SU-DHL-6 (cell line): ENCODE measurements around the gene PRDM16.

Experiments used
- CTCF ChIP-seq: fragments of 200-600 bp; sonication (generic); IDR thresholded peaks from one replicate; pipeline ENCODE4 v1.5.1; 2017; ENCODE audit warnings: antibody characterized with exemption, mild to moderate bottlenecking, low read length, moderate library complexity; ENCODE audit not compliant: insufficient read depth, poor library complexity, severe bottlenecking
- EZH2phosphoT487 ChIP-seq: fragments of 200-600 bp; sonication (generic), shearing (Covaris generic); conservative IDR thresholded peaks from 2 replicates; pipeline ENCODE4 v1.6.1; 2018; ENCODE audit warnings: mild to moderate bottlenecking, antibody characterized with exemption, low read length, moderate library complexity, mixed read lengths

DNA sequence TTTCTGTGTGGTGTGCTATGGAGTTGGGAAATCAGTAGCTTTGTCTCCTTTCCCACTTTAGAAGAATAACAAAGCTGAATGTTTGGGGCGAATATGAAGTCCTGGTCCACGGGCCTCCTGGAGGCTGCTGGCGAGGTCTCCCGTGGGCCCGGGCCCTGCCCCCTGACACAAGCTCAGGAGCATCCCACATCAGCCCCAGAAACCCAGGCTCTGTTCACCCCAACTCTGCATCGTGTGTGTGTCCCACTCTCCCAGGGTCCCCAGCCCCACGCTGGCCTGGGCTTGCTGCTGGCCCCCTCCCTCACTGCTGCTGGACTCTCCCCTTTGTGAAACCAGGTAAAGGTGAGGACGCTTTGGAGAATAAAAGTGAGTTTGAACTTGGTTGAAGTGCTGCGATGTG is 8.1 kb downstream of the PRDM16 start:
- TF ChIP-seq CTCF (no peak), EZH2phosphoT487 (no peak)
